Measurements from ENCODE around the gene GSC. TPM values are rescaled to one million over a fixed set of nuclear protein-coding genes. Genes with fewer than 3 reads are reported as not detected.
"Not testable (repeated sequence)": the region's sequence is repeated elsewhere in the genome, so short reads cannot be mapped to it uniquely, and the experiment has no call there.

Gene GSC
- total RNA-seq (not detected), polyA plus RNA-seq (not detected)

DNA sequence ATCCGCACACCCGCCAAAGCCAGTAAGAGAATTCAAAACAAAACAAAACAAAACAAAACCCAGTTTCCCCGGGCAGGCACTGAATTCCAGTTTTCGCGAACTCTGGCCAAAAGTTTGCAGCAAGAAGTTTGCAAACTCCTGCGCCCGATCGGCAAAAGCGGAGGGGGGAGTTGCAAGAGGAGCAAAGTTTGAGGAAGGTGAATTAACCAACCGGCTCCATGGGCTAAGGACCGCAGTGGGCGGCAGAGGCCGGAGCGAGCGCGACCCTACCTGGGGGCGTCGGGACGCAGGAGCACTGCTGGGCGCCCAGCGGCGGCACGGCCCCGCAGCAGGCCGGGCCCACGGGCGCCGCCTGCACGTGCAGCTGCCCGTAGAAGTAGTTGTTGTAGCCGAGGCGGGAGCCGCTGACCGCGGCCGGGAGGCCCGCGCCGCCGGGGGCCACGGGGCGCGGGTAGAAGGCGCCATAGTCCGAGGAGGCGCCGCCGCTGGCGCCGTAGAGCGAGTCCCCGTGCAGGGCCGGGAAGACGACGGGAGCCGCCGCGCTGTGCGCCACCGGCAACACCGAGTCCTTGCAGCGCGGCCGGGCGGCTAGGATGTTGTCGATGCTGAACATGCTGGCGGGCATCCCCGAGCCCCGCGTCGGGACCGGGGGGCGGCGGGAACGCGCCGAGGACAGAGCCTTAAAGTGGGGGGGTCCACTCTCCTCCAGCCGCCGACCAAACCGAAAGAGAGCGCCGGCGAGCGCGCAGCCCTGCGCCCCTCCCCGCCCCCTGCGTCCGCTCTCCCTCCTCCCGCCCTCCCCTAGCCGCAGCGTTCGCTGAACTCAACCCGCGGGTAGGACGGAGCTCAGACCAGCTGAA, at the start of gene GSC:
Gene GSC (minus strand): TSS at position 723 of the 860 bp plus-strand sequence. CDS start 98 bp downstream, at position 625.
- Mint-ChIP-seq H3K4me1 (peaks cover 0 to 17% (median 5%) of the 10 kb centered on the region in 4 donors), H3K4me3 (peak within 1 kb of the TSS in 3 of 4 donors; percentile 63 to 76 (median 66)), H3K27ac (peak within 1 kb of the TSS in 1 of 3 donors; percentile 76), H3K9me3 (peaks cover 0 to 2% (median 0%) of the 10 kb centered on the region in 7 donors), H3K36me3 (no peaks in the 10 kb centered on the region), H3K27me3 (peaks cover 76% of the 10 kb centered on the region)
- no peaks in the 10 kb centered on the region for H3K36me3 ChIP-seq (ENCODE audit: control insufficient read depth, insufficient read depth, low read length)
- H3K27ac ChIP-seq (ENCODE audit: insufficient read depth, low read length, poor library complexity, severe bottlenecking): no peak within 1 kb of the TSS
- ATAC-seq (ENCODE audit: low read depth in 2 of 2): no peak
- peaks cover 20% of the 10 kb centered on the region for H3K4me1 ChIP-seq (ENCODE audit: control insufficient read depth, insufficient read depth, low read length, poor library complexity, severe bottlenecking)
- H3K27me3 ChIP-seq (ENCODE audit: control insufficient read depth, insufficient read depth, low read length): peaks cover 30% of the 10 kb centered on the region
- no peaks in the 10 kb centered on the region for H3K9me3 ChIP-seq (ENCODE audit: control insufficient read depth in 2 of 2, low read length in 2 of 2)
- DNase-seq: peak in 1 of 3 donors; percentile 23
- no peak within 1 kb of the TSS for H3K4me3 ChIP-seq (ENCODE audit: low read depth, low read length)

DNA sequence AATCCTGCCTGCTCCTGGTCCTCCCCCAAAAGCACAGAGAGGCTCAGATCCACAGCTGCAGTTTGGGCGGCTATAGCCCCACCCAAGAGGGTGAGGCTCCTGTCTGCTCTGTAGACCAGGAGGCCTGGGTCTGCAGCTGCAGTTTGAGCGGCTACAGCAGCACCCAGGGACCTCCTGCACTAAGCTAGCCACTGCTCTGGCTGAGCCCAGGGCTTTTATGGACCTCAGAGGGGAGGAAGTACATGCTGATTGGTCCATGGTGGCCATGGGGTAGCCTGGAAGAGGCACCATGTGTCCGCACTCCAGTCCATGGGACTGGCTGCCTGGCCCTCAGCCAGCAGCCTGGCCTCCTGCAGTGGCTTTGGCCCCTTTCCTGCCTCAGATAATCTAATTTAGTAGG, 49.6 kb upstream of the GSC start:
- Mint-ChIP-seq H3K9me3 (peaks cover 0 to 7% (median 0%) of the 10 kb centered on the region in 7 donors), H3K4me1 (no peaks in the 10 kb centered on the region), H3K4me3 (no peak overlapping the region), H3K36me3 (no peaks in the 10 kb centered on the region), H3K27ac (no peak overlapping the region), H3K27me3 (peaks cover 8% of the 10 kb centered on the region)
- Histone ChIP-seq H3K27ac (ENCODE audit: insufficient read depth, low read length, poor library complexity, severe bottlenecking) (no peak overlapping the region), H3K4me1 (ENCODE audit: control insufficient read depth, insufficient read depth, low read length, poor library complexity, severe bottlenecking) (no peaks in the 10 kb centered on the region), H3K36me3 (ENCODE audit: control insufficient read depth, insufficient read depth, low read length) (no peaks in the 10 kb centered on the region), H3K9me3 (ENCODE audit: control insufficient read depth in 2 of 2, low read length in 2 of 2) (no peaks in the 10 kb centered on the region), H3K4me3 (ENCODE audit: low read depth, low read length) (no peak overlapping the region), H3K27me3 (ENCODE audit: control insufficient read depth, insufficient read depth, low read length) (no peaks in the 10 kb centered on the region)
- DNase-seq (no peak), ATAC-seq (ENCODE audit: low read depth in 2 of 2) (no peak)

DNA sequence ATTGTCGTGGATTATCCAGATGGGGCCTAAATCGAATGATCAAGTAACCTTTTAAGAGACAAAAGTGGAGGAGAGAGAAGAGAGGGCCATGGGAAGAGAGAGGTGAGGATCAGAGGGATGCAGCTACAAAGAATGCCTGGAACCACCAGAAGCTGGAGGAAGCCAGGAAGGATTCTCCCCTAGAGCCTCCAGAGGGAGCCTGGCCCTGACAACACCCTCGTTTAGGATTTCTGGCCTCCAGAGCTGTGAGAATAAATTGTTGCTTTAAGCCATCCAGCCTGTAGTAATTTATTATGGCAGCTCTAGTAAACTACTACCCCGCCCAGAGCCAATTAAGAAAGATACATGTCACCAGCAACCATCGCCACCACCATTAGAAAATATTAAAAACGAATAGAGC, 46.2 kb upstream of the GSC start:
- Histone ChIP-seq H3K27me3 (ENCODE audit: control insufficient read depth, insufficient read depth, low read length) (no peaks in the 10 kb centered on the region), H3K27ac (ENCODE audit: insufficient read depth, low read length, poor library complexity, severe bottlenecking) (no peak overlapping the region), H3K4me1 (ENCODE audit: control insufficient read depth, insufficient read depth, low read length, poor library complexity, severe bottlenecking) (no peaks in the 10 kb centered on the region), H3K9me3 (ENCODE audit: control insufficient read depth in 2 of 2, low read length in 2 of 2) (no peaks in the 10 kb centered on the region), H3K36me3 (ENCODE audit: control insufficient read depth, insufficient read depth, low read length) (no peaks in the 10 kb centered on the region), H3K4me3 (ENCODE audit: low read depth, low read length) (no peak overlapping the region)
- Mint-ChIP-seq H3K4me3 (no peak overlapping the region), H3K36me3 (no peaks in the 10 kb centered on the region), H3K27me3 (peaks cover 11% of the 10 kb centered on the region), H3K4me1 (no peaks in the 10 kb centered on the region), H3K27ac (no peak overlapping the region), H3K9me3 (peaks cover 0 to 3% (median 0%) of the 10 kb centered on the region in 7 donors)
- no peak for ATAC-seq (ENCODE audit: low read depth in 2 of 2)
- DNase-seq: no peak

DNA sequence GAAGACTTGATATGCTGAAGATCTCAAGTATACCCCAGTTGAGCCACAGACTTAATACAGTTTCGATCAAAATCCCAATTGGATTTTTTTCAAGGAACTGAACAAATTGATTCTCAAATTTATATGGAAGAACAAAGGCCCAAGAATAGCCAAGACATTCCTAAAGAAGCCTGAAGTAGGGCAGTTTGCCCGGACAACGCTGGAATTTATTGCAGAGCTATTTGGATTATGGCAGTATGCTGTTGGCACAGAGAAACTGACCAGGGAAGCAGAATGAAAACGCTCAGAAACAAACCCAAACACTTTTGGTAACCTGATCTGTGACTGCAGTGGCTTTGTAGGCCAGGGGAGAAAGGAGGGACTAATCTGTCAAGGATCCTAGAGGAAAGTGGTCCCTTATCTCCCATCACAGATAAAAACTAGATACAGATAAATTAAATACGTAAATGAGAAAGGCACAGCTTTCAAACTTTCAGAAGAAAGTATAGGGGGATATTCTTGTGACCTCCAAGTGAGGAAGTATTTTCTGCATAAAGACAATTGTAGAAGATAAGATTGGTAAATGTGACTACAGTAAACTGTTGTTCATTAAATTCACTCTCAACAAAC, 35.9 kb upstream of the GSC start:
- H3K4me3 ChIP-seq (ENCODE audit: low read depth, low read length): no peak overlapping the region
- no peak for ATAC-seq (ENCODE audit: low read depth in 2 of 2)
- no peak overlapping the region for H3K4me3 Mint-ChIP-seq
- H3K27me3 Mint-ChIP-seq: peaks cover 9% of the 10 kb centered on the region
- H3K36me3 ChIP-seq (ENCODE audit: control insufficient read depth, insufficient read depth, low read length): no peaks in the 10 kb centered on the region
- no peak overlapping the region for H3K27ac ChIP-seq (ENCODE audit: insufficient read depth, low read length, poor library complexity, severe bottlenecking)
- no peaks in the 10 kb centered on the region for H3K4me1 Mint-ChIP-seq
- H3K36me3 Mint-ChIP-seq: no peaks in the 10 kb centered on the region
- H3K9me3 Mint-ChIP-seq: no peaks in the 10 kb centered on the region
- no peak overlapping the region for H3K27ac Mint-ChIP-seq
- no peaks in the 10 kb centered on the region for H3K27me3 ChIP-seq (ENCODE audit: control insufficient read depth, insufficient read depth, low read length)
- H3K9me3 ChIP-seq (ENCODE audit: control insufficient read depth in 2 of 2, low read length in 2 of 2): no peaks in the 10 kb centered on the region
- DNase-seq: no peak
- H3K4me1 ChIP-seq (ENCODE audit: control insufficient read depth, insufficient read depth, low read length, poor library complexity, severe bottlenecking): no peaks in the 10 kb centered on the region

DNA sequence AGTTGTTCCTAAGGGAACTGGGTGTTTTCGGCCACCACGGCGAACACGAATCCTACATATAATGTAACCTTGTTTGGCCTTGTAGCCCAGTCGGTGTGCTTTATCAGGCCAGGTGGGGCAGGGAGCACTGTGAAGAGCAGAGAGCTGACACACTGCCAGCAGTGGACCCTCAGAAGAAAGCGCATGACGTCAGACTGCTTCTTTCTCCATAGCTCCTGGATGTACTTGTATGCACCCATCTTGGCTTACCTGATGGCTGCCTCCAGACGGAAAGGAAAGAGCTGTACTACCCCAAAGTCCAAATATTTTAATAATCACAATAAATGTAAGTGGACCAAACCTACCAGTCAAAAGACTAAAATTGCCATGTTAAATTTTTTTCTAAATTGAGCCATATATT, 31.3 kb upstream of the GSC start:
- no peak overlapping the region for H3K27ac Mint-ChIP-seq
- H3K27me3 ChIP-seq (ENCODE audit: control insufficient read depth, insufficient read depth, low read length): peaks cover 3% of the 10 kb centered on the region
- H3K4me3 ChIP-seq (ENCODE audit: low read depth, low read length): no peak overlapping the region
- H3K9me3 Mint-ChIP-seq: no peaks in the 10 kb centered on the region
- DNase-seq (no peak), ATAC-seq (ENCODE audit: low read depth in 2 of 2) (no peak)
- H3K36me3 ChIP-seq (ENCODE audit: control insufficient read depth, insufficient read depth, low read length): no peaks in the 10 kb centered on the region
- no peaks in the 10 kb centered on the region for H3K4me1 Mint-ChIP-seq
- no peak overlapping the region for H3K27ac ChIP-seq (ENCODE audit: insufficient read depth, low read length, poor library complexity, severe bottlenecking)
- H3K9me3 ChIP-seq (ENCODE audit: control insufficient read depth in 2 of 2, low read length in 2 of 2): no peaks in the 10 kb centered on the region
- no peaks in the 10 kb centered on the region for H3K36me3 Mint-ChIP-seq
- H3K27me3 Mint-ChIP-seq: peaks cover 8% of the 10 kb centered on the region
- H3K4me1 ChIP-seq (ENCODE audit: control insufficient read depth, insufficient read depth, low read length, poor library complexity, severe bottlenecking): no peaks in the 10 kb centered on the region
- no peak overlapping the region for H3K4me3 Mint-ChIP-seq

DNA sequence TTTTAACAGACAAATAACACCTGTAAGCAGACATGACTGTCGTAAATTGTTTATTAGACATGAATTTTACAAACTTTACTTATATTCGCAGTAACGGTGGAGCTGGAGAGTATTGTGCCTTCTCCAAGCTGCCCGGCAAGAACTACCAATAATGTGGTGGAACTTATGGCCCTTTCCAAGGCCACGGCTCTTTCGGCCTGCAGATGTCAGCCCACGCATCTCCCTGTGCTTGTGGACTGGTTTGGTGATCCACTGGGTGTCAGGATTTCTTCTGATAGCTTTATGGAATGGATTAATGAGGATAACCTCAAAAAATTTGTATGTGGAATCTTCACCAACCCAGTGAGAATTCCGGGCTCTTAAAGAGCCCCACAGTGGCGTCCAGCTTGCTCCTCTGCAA, 30.9 kb upstream of the GSC start:
- not testable (repeated sequence) for H3K36me3 Mint-ChIP-seq; ATAC-seq (ENCODE audit: low read depth in 2 of 2); H3K9me3 Mint-ChIP-seq; H3K27me3 Mint-ChIP-seq; H3K9me3 ChIP-seq (ENCODE audit: control insufficient read depth in 2 of 2, low read length in 2 of 2); H3K27ac Mint-ChIP-seq; H3K4me1 ChIP-seq (ENCODE audit: control insufficient read depth, insufficient read depth, low read length, poor library complexity, severe bottlenecking); DNase-seq; H3K4me3 ChIP-seq (ENCODE audit: low read depth, low read length); H3K27ac ChIP-seq (ENCODE audit: insufficient read depth, low read length, poor library complexity, severe bottlenecking); H3K4me3 Mint-ChIP-seq; H3K27me3 ChIP-seq (ENCODE audit: control insufficient read depth, insufficient read depth, low read length); H3K4me1 Mint-ChIP-seq; H3K36me3 ChIP-seq (ENCODE audit: control insufficient read depth, insufficient read depth, low read length)

DNA sequence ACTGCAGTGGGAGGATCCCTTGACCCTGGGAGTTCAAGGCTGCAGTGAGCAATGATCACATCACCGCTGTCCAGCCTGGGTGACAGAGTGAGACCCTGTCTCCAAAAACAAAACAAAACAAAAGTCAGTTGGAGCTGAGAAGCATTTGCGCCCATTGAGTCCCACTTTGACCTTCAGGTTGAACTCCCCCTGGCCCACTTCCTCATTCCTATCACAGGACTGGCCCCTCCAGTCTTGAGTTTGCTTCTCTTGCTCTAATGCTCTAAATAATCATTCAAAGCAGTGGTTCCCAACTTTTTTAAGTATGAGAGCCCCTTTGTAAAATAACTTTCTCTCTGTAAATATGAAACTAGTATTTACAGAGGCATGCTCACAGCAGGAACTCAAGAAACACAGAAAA, 28.0 kb upstream of the GSC start:
- no peak for ATAC-seq (ENCODE audit: low read depth in 2 of 2)
- Mint-ChIP-seq H3K36me3 (no peaks in the 10 kb centered on the region), H3K4me3 (no peak overlapping the region)

DNA sequence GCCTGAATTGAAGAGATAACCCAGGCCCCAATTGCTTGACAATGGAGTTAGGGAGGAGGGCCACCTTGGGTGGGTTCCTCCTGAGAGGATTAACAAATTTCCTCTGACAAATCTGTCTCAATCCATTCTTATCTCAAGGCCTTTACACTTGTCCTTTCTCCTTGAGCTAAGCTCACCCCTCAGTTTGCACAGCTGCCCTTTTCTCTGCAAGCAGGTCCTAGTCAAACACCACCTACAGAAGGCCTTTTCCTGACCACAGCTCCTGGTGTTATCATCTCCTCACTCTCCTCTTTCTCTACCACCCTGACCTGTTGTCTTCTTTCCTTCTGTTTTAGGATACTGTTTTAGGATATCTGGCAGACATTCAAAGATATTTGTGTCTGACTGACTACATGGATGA, 26.4 kb upstream of the GSC start:
- no peaks in the 10 kb centered on the region for H3K36me3 ChIP-seq (ENCODE audit: control insufficient read depth, insufficient read depth, low read length)
- H3K27ac ChIP-seq (ENCODE audit: insufficient read depth, low read length, poor library complexity, severe bottlenecking): no peak overlapping the region
- no peak overlapping the region for H3K4me3 Mint-ChIP-seq
- H3K27me3 Mint-ChIP-seq: peaks cover 14% of the 10 kb centered on the region
- peaks cover 3% of the 10 kb centered on the region for H3K27me3 ChIP-seq (ENCODE audit: control insufficient read depth, insufficient read depth, low read length)
- H3K27ac Mint-ChIP-seq: no peak overlapping the region
- H3K9me3 Mint-ChIP-seq: no peaks in the 10 kb centered on the region
- no peaks in the 10 kb centered on the region for H3K9me3 ChIP-seq (ENCODE audit: control insufficient read depth in 2 of 2, low read length in 2 of 2)
- H3K4me3 ChIP-seq (ENCODE audit: low read depth, low read length): no peak overlapping the region
- no peaks in the 10 kb centered on the region for H3K4me1 Mint-ChIP-seq
- H3K36me3 Mint-ChIP-seq: no peaks in the 10 kb centered on the region
- no peak for ATAC-seq (ENCODE audit: low read depth in 2 of 2)
- H3K4me1 ChIP-seq (ENCODE audit: control insufficient read depth, insufficient read depth, low read length, poor library complexity, severe bottlenecking): no peaks in the 10 kb centered on the region
- DNase-seq: no peak

More for the DNA sequence above, 28.0 kb upstream of the GSC start:
- Mint-ChIP-seq H3K4me1 (no peaks in the 10 kb centered on the region), H3K9me3 (no peaks in the 10 kb centered on the region), H3K27ac (no peak overlapping the region), H3K27me3 (peaks cover 9% of the 10 kb centered on the region)
- H3K4me1 ChIP-seq (ENCODE audit: control insufficient read depth, insufficient read depth, low read length, poor library complexity, severe bottlenecking): no peaks in the 10 kb centered on the region
- no peaks in the 10 kb centered on the region for H3K36me3 ChIP-seq (ENCODE audit: control insufficient read depth, insufficient read depth, low read length)
- no peak for DNase-seq
- H3K27ac ChIP-seq (ENCODE audit: insufficient read depth, low read length, poor library complexity, severe bottlenecking): no peak overlapping the region
- no peaks in the 10 kb centered on the region for H3K9me3 ChIP-seq (ENCODE audit: control insufficient read depth in 2 of 2, low read length in 2 of 2)
- H3K27me3 ChIP-seq (ENCODE audit: control insufficient read depth, insufficient read depth, low read length): peaks cover 3% of the 10 kb centered on the region
- no peak overlapping the region for H3K4me3 ChIP-seq (ENCODE audit: low read depth, low read length)

Measured in CD4-positive, CD25-positive, alpha-beta regulatory T cell (primary cell).